IgD-negative memory B cell (primary cell): Measurements from ENCODE around the gene RNF215. TPM values are rescaled to one million over a fixed set of nuclear protein-coding genes. Genes with fewer than 3 reads are reported as not detected.
A peak's percentile ranks its signal among the peaks of the same experiment; 100 is the strongest.

Source experiments
- H3K27ac Mint-ChIP-seq, 3 donors: one replicate each; pipeline ENCODE4 v1.8.0; 2020 to 2022; ENCODE audit warnings: mild to moderate bottlenecking in 3 of 3, mixed read lengths in 3 of 3, moderate library complexity in 1 of 3
- H3K27me3 Mint-ChIP-seq: one replicate; pipeline ENCODE4 v1.8.0; 2021; ENCODE audit warnings: mixed read lengths
- H3K36me3 Mint-ChIP-seq: one replicate; pipeline ENCODE4 v1.8.0; 2020; ENCODE audit warnings: mild to moderate bottlenecking, mixed read lengths
- H3K4me1 Mint-ChIP-seq, 3 donors: one replicate each; pipeline ENCODE4 v1.8.0; 2020 to 2022; ENCODE audit warnings: mixed read lengths in 3 of 3, mild to moderate bottlenecking in 1 of 3
- H3K4me3 Mint-ChIP-seq, 4 donors: one replicate each; pipeline ENCODE4 v1.8.0; 2020 to 2022; ENCODE audit warnings: mild to moderate bottlenecking in 4 of 4, mixed read lengths in 4 of 4, moderate library complexity in 3 of 4
- H3K9me3 Mint-ChIP-seq, 3 donors: one replicate each; pipeline ENCODE4 v1.8.0; 2020 to 2021; ENCODE audit warnings: mixed read lengths in 3 of 3, mild to moderate bottlenecking in 1 of 3
- polyA plus RNA-seq: library from polyadenylated mRNA; unstranded; fragments of 300-500 nt; fragmentation: Illumina TruSeq; gene quantifications from one replicate; pipeline ENCODE4 v1.2.3, GENCODE V29; 2021

Gene RNF215
- 0.20 TPM for polyA plus RNA-seq

GRCh38 chr22:30386960-30387827 lies at the start of gene RNF215:
TSS of gene RNF215 (minus strand) at chr22:30387411. CDS start at chr22:30387313, 98 bp downstream.
- no peaks in the 10 kb centered on the region for H3K9me3 Mint-ChIP-seq
- peak within 1 kb of the TSS; percentile 79 to 92 (median 88) for H3K4me3 Mint-ChIP-seq
- peaks cover 9 to 19% (median 17%) of the 10 kb centered on the region in 3 donors for H3K4me1 Mint-ChIP-seq
- no peaks in the 10 kb centered on the region for H3K36me3 Mint-ChIP-seq
- no peak within 1 kb of the TSS for H3K27ac Mint-ChIP-seq
- peaks cover 1% of the 10 kb centered on the region for H3K27me3 Mint-ChIP-seq

DNA sequence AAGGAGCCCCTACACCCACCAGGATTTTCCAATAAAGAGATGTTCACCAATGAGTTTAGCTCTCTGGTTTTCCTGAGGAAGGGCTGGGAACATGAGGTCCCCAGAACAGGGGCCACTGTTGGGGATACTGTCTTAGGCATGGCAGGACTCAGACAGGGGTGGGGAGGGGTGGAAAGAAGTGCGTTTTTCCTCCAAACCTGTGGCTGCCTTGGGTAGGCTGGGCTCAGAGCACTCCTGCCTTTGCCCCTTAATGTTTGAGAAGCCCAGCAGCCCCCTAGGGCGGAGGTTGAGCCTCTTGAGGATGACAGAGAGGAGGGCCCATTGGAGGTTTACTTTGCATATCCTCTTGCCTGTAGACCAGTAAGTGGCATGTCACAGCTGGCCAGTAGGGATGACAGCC lies 49.0 kb upstream of the RNF215 start:
- H3K27ac Mint-ChIP-seq: peak overlapping the region; percentile 80 to 99 (median 98)
- H3K9me3 Mint-ChIP-seq: peaks cover 3 to 24% (median 8%) of the 10 kb centered on the region in 3 donors
- H3K4me1 Mint-ChIP-seq: peaks cover 10 to 16% (median 11%) of the 10 kb centered on the region in 3 donors
- peak overlapping the region; percentile 62 to 94 (median 82) for H3K4me3 Mint-ChIP-seq
- peaks cover 7% of the 10 kb centered on the region for H3K36me3 Mint-ChIP-seq
- H3K27me3 Mint-ChIP-seq: peaks cover 28% of the 10 kb centered on the region

DNA sequence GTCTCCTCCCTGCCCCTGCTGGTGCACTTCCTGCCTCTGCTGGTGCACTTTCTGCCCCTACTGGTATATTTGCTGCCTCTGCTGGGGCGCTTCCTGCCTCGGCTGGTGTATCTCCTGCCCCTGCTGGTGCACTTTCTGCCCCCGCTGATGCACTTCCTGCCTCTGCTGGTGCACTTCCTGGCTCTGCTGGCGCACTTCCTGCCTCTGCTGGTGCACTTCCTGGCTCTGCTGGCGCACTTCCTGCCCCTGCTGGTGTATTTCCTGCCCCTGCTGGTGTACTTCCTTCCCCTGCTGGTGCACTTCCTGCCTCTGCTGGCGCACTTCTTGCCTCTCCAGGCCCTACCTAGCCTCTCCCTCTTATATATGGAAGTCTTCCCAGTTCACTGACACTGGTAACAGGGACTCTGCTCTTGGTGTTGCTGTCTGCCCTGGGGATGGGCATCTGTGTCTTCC lies 48.5 kb upstream of the RNF215 start:
- Mint-ChIP-seq H3K27me3 (peaks cover 24% of the 10 kb centered on the region), H3K36me3 (peaks cover 7% of the 10 kb centered on the region), H3K27ac (peak overlapping the region; percentile 80 to 99 (median 98)), H3K9me3 (peaks cover 0 to 21% (median 8%) of the 10 kb centered on the region in 3 donors), H3K4me3 (peak overlapping the region; percentile 62 to 94 (median 82)), H3K4me1 (peaks cover 8 to 16% (median 10%) of the 10 kb centered on the region in 3 donors)

DNA sequence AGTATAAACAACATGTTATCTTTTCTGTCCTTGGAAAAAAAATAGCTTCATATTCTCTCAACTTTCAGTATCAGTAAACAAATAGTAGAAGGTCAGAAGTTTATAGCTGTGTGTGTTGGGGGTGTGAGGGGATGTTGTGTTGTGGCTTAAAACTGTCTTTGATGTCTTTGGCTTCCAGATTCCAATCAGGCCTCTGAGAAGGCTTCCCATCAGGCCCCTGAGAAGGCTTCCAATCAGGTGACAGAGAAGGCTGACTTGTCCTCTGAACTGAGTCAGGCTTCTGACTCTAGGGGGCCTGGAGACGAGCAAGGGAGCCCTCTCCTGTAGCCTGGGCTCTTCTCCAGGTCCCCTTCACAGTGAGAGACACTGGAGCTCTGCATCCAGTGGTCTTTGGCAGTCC lies 47.6 kb upstream of the RNF215 start:
- Mint-ChIP-seq H3K27me3 (peaks cover 16% of the 10 kb centered on the region), H3K4me3 (peak overlapping the region in 1 of 4 donors; percentile 94), H3K36me3 (peaks cover 7% of the 10 kb centered on the region), H3K27ac (peak overlapping the region; percentile 26 to 99 (median 98)), H3K4me1 (peaks cover 8 to 13% (median 10%) of the 10 kb centered on the region in 3 donors), H3K9me3 (peaks cover 0 to 17% (median 8%) of the 10 kb centered on the region in 3 donors)

DNA sequence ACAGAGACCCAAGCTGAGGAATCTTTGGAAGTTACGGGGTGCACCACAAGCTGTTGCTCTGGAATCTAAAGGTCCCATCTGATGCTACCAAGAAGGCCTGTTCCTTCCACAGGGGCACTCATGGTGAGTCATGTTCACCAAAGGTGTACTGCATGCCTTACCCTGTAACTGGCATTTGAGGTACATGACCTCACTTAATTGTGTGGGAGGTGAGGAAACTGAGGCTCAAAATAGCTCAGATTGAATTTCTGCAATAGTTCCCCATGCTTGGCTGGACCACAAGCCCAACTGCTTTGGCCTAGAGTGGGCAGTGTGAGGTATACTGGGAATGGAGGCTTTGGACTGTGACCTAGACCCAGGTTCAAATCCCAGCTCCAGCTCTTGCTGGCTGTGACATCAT lies 46.6 kb upstream of the RNF215 start:
- H3K27ac Mint-ChIP-seq: peak overlapping the region in 2 of 3 donors; percentile 26 to 69
- H3K4me1 Mint-ChIP-seq: peaks cover 8 to 13% (median 10%) of the 10 kb centered on the region in 3 donors
- H3K4me3 Mint-ChIP-seq: no peak overlapping the region
- H3K27me3 Mint-ChIP-seq: peaks cover 14% of the 10 kb centered on the region
- H3K9me3 Mint-ChIP-seq: peaks cover 0 to 17% (median 8%) of the 10 kb centered on the region in 3 donors
- peaks cover 7% of the 10 kb centered on the region for H3K36me3 Mint-ChIP-seq

- Mint-ChIP-seq H3K36me3 (peaks cover 5% of the 10 kb centered on the region), H3K9me3 (peaks cover 0 to 17% (median 8%) of the 10 kb centered on the region in 3 donors), H3K27me3 (peaks cover 8% of the 10 kb centered on the region), H3K27ac (peak overlapping the region in 1 of 3 donors; percentile 69), H3K4me1 (peaks cover 8 to 13% (median 10%) of the 10 kb centered on the region in 3 donors), H3K4me3 (peak overlapping the region in 1 of 4 donors; percentile 63)
Observed at GRCh38 chr22:30433227-30433626, 46.0 kb upstream of the RNF215 start.

GRCh38 chr22:30432520-30432919 lies 45.3 kb upstream of the RNF215 start:
- peaks cover 2% of the 10 kb centered on the region for H3K27me3 Mint-ChIP-seq
- H3K4me3 Mint-ChIP-seq: peak overlapping the region in 1 of 4 donors; percentile 63
- H3K36me3 Mint-ChIP-seq: peaks cover 4% of the 10 kb centered on the region
- H3K9me3 Mint-ChIP-seq: peaks cover 0 to 17% (median 8%) of the 10 kb centered on the region in 3 donors
- H3K27ac Mint-ChIP-seq: no peak overlapping the region
- H3K4me1 Mint-ChIP-seq: peaks cover 8 to 13% (median 10%) of the 10 kb centered on the region in 3 donors

- Mint-ChIP-seq H3K4me3 (no peak overlapping the region), H3K36me3 (peaks cover 4% of the 10 kb centered on the region), H3K27me3 (peaks cover 2% of the 10 kb centered on the region), H3K4me1 (peaks cover 8 to 12% (median 11%) of the 10 kb centered on the region in 3 donors), H3K9me3 (peaks cover 0 to 17% (median 7%) of the 10 kb centered on the region in 3 donors), H3K27ac (no peak overlapping the region)
Observed at GRCh38 chr22:30432096-30432495, 44.9 kb upstream of the RNF215 start.

GRCh38 chr22:30430933-30431332 lies 43.7 kb upstream of the RNF215 start:
- peaks cover 2% of the 10 kb centered on the region for H3K27me3 Mint-ChIP-seq
- peaks cover 4% of the 10 kb centered on the region for H3K36me3 Mint-ChIP-seq
- H3K4me3 Mint-ChIP-seq: peak overlapping the region in 1 of 4 donors; percentile 33
- H3K4me1 Mint-ChIP-seq: peaks cover 13 to 18% (median 14%) of the 10 kb centered on the region in 3 donors
- peaks cover 0 to 13% (median 3%) of the 10 kb centered on the region in 3 donors for H3K9me3 Mint-ChIP-seq
- H3K27ac Mint-ChIP-seq: peak overlapping the region in 2 of 3 donors; percentile 36 to 37

GRCh38 chr22:30429887-30430286 lies 42.7 kb upstream of the RNF215 start:
- no peak overlapping the region for H3K27ac Mint-ChIP-seq
- H3K27me3 Mint-ChIP-seq: no peaks in the 10 kb centered on the region
- H3K36me3 Mint-ChIP-seq: peaks cover 2% of the 10 kb centered on the region
- H3K4me3 Mint-ChIP-seq: peak overlapping the region in 1 of 4 donors; percentile 1
- peaks cover 0 to 3% (median 0%) of the 10 kb centered on the region in 3 donors for H3K9me3 Mint-ChIP-seq
- peaks cover 11 to 13% (median 11%) of the 10 kb centered on the region in 3 donors for H3K4me1 Mint-ChIP-seq

DNA sequence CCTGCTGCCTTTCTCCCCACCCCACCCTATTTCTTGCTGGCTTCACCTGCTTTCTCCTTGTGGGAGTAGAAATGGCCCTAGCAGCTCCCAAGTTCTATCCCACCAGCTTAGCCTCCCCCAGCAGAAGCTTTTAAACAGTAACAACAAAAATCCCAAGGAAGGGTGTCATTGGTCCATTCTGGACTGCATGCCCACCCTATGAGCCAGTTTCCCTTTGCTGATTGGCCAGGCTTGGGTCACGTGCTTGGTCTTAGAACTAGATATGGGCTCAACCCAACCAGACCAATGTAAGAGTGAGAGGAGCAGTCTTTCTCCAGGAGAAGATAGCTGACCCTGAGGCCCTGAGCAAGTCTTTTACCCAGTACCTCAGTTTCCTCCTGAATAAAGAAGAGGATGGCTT lies 40.7 kb upstream of the RNF215 start:
- H3K4me1 Mint-ChIP-seq: peaks cover 17 to 19% (median 18%) of the 10 kb centered on the region in 3 donors
- peak overlapping the region in 2 of 3 donors; percentile 59 to 81 for H3K27ac Mint-ChIP-seq
- H3K36me3 Mint-ChIP-seq: no peaks in the 10 kb centered on the region
- no peaks in the 10 kb centered on the region for H3K9me3 Mint-ChIP-seq
- H3K4me3 Mint-ChIP-seq: peak overlapping the region in 1 of 4 donors; percentile 91
- no peaks in the 10 kb centered on the region for H3K27me3 Mint-ChIP-seq

- Mint-ChIP-seq H3K4me1 (peaks cover 21 to 30% (median 28%) of the 10 kb centered on the region in 3 donors), H3K4me3 (peak overlapping the region; percentile 91 to 96 (median 96)), H3K9me3 (no peaks in the 10 kb centered on the region), H3K27me3 (no peaks in the 10 kb centered on the region), H3K27ac (peak overlapping the region; percentile 81 to 99 (median 95)), H3K36me3 (no peaks in the 10 kb centered on the region)
Observed at GRCh38 chr22:30426388-30427353, 39.5 kb upstream of the RNF215 start.

DNA sequence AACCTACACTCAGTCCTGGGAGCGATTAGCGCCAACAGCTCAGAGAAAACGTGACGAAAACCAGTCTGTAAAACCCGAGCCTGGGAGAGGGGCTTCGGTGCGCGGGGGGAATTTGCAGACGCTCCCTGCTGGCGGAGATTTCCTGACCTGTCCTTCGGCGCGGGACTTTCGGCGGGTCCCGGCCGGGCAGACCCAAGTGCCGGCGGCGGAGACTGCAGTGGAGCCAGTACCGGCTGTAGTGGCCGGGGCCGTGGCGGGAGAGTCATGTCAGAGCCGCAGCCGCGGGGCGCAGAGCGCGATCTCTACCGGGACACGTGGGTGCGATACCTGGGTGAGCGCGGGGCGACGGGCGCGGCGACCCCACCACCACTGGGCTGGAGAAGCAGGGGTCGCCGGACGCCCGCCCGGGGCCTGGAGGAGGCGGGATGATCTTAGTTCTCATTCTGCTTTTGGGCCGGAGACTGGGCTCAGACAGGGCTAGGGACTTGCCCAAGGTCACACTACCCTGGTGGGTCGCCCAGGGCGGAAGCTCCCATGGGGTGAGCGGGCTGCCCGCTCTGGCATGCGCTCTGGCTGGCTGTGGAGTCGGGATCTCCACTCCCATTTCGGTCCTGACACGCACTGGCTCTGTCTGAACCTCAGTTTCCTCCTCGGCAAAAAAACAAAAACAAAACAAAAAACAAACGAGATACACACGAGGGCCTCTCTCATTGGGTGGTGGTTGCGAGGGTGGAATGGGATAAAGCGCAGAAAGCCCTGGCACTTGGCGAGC lies 38.6 kb upstream of the RNF215 start, which contains the start of gene MTFP1:
Gene MTFP1 (plus strand): TSS at position 153 of the 772 bp plus-strand sequence. CDS start 112 bp downstream, at position 265.
- no peaks in the 10 kb centered on the region for H3K9me3 Mint-ChIP-seq
- no peaks in the 10 kb centered on the region for H3K27me3 Mint-ChIP-seq
- peak within 1 kb of the TSS; percentile 81 to 99 (median 98) for H3K27ac Mint-ChIP-seq
- H3K36me3 Mint-ChIP-seq: no peaks in the 10 kb centered on the region
- H3K4me1 Mint-ChIP-seq: peaks cover 21 to 31% (median 28%) of the 10 kb centered on the region in 3 donors
- H3K4me3 Mint-ChIP-seq: peak within 1 kb of the TSS; percentile 91 to 99 (median 96)
